ENCODE results near the gene ACAN.

The ACAN gene

DNA sequence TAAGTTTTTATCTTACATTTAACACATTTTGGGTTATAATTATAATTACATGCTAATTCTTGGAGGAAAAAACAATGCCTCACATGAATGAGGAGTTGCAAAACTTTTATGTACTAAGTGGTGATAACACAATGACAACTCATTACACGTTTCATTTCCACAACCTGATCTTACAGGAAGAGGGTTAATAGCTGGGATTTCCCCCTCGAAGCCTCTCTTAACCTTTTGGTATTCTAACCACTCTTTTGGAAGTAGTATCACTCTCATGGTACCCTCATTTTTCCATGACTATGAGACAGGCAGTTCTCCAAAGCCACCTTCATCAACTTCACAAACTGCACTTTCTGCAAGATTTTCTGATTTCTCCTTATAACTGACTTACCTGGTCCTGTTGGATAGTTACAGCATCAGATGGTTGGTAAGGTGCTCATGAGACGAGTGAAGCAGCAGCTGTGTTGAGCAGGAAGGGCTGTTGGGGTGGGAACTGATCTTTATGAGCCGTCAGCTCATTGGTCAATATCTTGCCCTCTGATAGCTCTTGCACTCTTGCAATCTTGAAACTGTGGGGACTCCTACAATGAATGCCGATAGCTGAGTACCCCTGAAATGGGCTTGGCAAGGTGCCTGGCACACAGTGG, 41.6 kb downstream of the ACAN start:
- FAIRE-seq = no peak

GRCh38 chr15:88845616-88846015, 42.4 kb downstream of the ACAN start:
- FAIRE-seq = no peak

GRCh38 chr15:88847144-88847543, 43.9 kb downstream of the ACAN start:
- FAIRE-seq = no peak

- FAIRE-seq = no peak
Observed at GRCh38 chr15:88848203-88848602, 45.0 kb downstream of the ACAN start.

DNA sequence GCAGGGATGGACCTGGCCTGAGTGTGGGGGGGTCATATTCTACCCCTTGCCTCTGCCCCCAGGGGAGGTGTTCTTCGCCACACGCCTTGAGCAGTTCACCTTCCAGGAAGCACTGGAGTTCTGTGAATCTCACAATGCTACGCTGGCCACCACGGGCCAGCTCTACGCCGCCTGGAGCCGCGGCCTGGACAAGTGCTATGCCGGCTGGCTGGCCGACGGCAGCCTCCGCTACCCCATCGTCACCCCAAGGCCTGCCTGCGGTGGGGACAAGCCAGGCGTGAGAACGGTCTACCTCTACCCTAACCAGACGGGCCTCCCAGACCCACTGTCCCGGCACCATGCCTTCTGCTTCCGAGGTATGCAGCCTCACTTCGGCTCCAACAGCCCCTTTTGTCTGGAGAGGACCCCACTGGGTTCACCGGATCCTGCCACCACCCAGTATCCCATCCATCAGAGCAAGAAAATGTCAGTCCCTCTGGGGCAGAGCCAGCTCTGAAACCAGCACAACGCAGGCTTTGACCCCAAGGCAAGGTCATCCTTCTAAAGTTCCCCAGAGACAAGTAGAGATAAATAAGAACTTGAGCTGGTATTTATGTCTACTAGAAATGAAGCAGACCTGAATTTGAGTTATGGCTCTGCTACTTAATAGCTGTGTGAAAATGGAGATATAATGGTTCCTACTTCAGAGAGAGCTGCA, 46.3 kb downstream of the ACAN start:
- no peak for FAIRE-seq

GRCh38 chr15:88852476-88852875, 49.2 kb downstream of the ACAN start:
- no peak for FAIRE-seq

GRCh38 chr15:88858934-88859333, 55.7 kb downstream of the ACAN start:
- no peak for FAIRE-seq

GRCh38 chr15:88859550-88859949, 56.3 kb downstream of the ACAN start:
- FAIRE-seq = no peak

GRCh38 chr15:88860212-88860611, 57.0 kb downstream of the ACAN start:
- FAIRE-seq = no peak

DNA sequence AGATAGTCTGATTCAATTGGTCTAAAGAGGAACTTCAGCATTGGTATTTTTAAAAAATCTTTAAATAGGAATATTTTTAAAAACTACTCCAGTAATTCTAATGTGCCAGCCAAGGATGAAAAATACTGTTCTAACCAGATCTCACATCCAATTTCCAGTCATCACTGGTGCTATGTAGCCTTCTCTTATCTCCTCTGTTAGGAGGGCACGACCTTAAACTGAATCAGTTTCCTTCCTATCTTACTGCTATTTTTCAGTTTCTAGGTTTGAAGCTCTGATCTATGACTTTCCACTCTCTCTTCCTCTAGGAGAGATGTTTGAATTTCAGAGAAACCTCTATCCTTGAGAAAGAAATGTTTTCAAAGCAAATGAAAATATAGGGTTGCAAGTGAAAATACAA, 60.2 kb downstream of the ACAN start:
- no peak for FAIRE-seq

DNA sequence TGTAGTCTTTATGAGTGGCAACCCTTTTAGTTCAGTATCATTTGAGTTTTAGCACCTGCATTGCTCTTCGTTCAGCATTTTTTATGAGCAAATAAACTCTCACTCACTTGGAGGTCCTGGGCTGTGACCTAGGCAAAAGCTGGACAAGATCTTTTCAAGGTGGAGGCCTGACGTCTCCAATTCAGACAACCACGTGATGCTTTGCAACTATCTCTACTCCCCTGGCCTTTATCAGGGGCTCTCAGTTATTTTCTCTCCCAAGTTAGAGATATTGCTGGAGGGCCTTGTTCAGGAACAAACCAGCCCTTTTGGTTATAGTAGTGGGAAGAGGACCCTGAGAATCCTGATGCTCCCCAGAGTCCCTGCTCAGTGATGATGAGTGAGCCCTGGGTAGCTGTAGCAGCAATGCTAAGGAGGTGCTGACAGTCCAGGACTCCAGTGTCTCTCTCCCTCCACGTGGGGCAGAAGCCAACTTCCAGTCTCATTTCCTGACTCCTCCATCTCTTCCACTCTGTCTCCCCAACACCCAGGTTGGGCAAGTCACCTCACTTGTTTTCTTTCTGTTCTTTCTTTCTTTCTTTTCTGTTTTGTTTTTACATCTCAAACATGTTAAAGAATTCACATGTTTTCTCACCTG, 61.7 kb downstream of the ACAN start:
- FAIRE-seq = no peak

DNA sequence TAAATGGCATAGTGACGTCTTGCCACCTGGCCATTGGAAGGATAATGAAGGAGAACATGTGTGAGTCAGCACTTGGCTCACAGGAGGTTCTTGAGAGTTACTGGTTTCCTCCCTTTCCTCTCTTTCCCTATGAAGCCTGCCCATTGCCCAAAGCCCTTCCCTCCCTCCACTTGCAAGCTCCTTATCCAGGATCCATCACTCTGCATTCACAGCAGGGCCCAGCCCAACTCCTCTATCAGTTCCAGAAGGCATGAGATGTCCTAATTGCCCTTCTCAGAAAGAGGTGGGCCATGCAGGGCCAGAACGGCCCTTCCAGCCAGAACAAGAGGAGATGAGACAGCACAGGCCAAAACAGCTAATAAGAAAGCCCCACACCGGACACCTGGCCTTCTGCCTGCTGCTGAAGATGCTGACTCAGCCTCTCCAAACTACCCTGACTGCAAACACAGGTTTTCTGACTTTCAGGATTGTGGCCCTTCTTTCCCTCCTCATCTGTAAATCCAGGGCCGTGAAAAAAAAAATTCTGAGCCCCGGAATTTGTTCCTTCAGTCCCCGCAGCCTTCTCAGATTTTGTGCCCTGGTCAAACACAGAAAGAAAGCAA, 62.4 kb downstream of the ACAN start:
- no peak for FAIRE-seq

DNA sequence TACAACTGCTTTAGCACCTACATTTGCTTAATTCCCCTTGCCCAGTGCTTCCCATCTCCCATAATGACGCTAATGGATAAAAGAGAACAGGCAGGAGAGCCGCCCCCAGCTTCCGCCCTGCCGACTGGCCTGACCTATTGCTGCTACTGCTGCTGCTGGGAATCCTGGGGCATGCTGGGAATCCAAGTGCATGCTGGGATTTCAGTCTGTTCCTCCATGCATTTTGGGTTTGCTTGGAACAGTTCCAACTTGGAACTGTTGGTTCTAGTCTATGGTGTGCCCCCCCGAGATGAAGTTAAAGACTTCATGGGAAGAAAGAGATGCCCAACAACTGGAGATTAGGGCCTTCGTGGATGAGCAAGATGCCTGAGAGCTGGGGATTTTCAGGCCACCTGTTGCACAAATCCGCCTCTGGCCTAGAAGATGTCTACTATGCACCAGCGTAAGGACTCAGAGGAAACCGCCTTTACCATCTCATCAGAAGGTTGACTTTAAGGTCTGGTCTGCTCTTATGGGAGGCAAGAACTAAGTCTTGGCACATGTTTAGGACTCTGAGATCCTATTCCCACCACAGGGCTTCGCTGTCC, 63.2 kb downstream of the ACAN start:
- FAIRE-seq = no peak

DNA sequence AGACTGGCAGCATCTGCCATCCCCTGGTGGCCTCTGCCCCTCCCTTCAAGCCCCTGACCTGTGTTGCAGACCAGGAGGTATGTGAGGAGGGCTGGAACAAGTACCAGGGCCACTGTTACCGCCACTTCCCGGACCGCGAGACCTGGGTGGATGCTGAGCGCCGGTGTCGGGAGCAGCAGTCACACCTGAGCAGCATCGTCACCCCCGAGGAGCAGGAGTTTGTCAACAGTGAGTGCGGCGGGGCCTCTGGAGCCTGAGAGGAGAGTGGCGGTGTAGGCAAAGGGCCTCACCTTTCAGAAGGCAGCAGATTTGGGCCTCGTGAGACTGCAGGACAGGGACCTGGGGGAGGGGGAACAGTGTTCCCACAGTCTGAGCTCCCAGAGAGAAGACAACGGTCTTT, 68.1 kb downstream of the ACAN start:
- no peak for FAIRE-seq

GRCh38 chr15:88872106-88872505, 68.9 kb downstream of the ACAN start:
- no peak for FAIRE-seq

- no peak for FAIRE-seq
Observed at GRCh38 chr15:88872706-88873105, 69.5 kb downstream of the ACAN start.

DNA sequence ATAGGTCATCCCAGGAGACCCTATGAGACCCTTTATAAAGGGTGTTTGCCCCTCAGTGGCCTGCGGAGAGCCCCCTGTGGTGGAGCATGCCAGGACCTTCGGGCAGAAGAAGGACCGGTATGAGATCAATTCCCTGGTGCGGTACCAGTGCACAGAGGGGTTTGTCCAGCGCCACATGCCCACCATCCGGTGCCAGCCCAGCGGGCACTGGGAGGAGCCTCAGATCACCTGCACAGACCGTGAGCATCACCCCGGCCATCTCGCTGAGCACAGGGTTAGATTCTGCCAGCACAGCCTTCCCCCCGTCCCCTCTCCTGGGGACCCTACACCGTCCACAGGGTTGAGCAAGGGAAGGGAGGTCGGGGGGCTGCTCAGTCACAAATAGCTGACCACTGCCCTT, 70.5 kb downstream of the ACAN start:
- no peak for FAIRE-seq

- no peak for FAIRE-seq
Observed at GRCh38 chr15:88874275-88874674, 71.0 kb downstream of the ACAN start.

DNA sequence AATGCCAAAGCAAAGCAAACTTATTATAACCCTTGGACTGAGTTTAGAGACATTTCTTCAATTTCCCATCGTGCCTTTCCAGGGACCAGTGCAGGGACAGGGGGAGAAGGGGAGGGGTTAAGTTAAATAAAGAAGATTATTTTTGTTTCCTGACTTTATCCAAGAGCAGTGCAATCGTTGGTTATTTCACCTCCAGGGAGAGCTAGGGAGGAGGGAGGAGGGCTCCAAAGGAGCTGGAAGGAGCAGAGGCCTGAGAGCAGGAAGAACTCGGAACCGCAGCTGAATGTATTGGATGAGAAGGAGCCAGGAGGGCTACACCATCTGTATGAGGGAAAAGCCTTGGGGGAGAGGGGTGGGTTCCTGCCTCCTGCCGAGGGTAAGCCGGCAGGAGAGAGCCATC, 71.4 kb downstream of the ACAN start:
- FAIRE-seq = no peak

DNA sequence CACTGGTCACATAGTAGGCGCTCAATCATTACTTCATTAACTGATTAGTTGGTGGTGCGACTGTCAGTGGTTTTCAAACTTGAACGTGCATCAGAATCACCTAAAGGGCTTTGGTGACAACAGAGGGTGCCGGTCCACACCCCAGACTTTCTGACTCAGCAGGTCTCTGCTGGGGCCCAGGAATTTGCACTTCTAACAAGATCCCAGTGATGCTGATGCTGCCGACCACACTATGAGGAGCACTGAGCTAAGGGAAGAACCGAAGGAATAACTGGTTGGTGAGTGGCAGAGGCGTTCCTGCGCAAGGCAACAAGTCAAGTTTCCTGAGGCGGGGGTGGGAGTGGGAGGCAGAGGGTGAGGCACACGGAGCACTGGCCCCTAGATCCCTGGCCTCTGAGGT, 73.3 kb downstream of the ACAN start:
- FAIRE-seq = no peak

- FAIRE-seq = no peak
Observed at GRCh38 chr15:88877415-88877814, 74.2 kb downstream of the ACAN start.

- no peak for FAIRE-seq
Observed at GRCh38 chr15:88877906-88878305, 74.7 kb downstream of the ACAN start.

DNA sequence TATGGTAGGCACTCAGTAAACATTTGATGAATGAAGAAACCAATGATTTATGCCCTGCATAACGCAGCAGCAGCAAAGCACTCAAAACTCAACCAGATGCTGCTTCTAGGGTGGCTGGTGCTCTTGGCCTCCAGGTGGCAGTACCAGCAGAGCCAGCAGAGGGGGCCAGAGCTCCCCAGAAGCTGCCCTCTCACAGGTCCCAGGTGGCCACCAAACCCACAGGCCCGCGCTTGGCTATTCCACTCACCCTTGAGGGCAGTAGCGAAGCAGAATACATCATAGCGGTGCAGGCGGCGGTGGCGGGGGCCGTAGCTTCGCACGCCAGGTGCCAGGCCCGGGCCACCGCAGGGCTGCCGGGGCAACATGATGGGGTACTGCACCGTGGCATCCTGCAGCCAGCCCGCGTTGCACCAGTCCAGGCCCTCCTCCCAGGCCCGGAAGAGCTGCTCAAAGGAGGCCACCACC, 75.5 kb downstream of the ACAN start:
- no peak for FAIRE-seq
